NCI-H2196 treated with DMSO at 0.1 percent for 48 hours (cell line): Measurements from ENCODE around the gene HOXB2.

Experiments used
- DNase-seq: peaks from one replicate; lab custom pipeline; 2025; ENCODE audit not compliant: unreplicated experiment; lab: John Stamatoyannopoulos, UW

HOXB2 gene

GRCh38 chr17:48553190-48553547 lies 8.3 kb upstream of the HOXB2 start:
- no peak for DNase-seq

GRCh38 chr17:48552466-48553189 lies 7.7 kb upstream of the HOXB2 start:
- DNase-seq, result no peak

GRCh38 chr17:48551596-48552465 lies 6.9 kb upstream of the HOXB2 start:
- DNase-seq, result no peak

- DNase-seq, result no peak
These were observed 6.3 kb upstream of the HOXB2 start for GRCh38 chr17:48551214-48551555.

- DNase-seq, result no peak
These were observed 5.7 kb upstream of the HOXB2 start for GRCh38 chr17:48550502-48551213.

DNA sequence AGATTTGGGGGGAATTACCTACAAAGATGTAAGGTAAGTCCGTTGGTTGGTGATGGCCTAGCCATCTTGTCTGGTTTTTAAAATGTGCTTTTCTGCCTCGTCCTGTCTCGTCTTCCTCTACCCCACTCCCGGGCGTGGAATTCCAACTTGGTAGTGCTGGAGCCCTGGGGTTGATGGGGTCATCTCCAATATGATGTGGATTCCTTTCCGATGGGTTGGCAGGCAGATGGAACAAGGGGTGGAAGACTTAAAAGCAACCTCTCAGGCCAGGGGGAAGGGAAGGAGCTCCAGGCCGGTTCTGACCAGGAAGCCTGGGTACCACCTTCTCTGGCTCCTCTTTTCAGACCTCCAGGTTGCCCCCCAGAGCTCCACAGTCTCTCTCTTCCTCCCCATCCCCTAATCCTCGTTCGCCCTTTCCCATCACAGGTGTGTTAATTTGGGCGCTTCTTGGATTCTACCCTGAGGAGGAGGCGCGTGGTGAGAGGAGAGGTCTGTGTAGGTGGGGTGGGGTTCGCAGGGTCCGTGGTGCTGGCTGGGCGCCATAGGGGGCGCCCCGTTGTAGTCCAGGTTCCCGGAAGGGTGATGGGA lies 5.1 kb upstream of the HOXB2 start:
- no peak for DNase-seq

DNA sequence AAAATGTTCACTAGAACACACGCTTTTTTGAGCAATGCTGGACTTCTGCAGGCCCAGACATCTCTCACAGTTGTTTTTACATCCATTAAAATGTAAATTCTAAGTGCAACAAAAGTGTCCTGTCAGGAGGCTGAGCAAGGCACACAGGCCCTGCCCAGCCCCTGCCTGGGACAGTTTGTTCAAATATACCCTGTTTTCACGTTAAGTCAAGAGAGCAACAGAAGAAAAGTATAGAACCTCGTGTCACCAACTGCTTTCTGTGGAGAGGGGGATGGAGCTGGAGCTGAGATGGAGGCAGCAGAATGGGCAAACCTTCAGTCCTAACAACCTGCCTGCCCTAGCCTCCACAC lies 4.3 kb upstream of the HOXB2 start:
- no peak for DNase-seq

DNA sequence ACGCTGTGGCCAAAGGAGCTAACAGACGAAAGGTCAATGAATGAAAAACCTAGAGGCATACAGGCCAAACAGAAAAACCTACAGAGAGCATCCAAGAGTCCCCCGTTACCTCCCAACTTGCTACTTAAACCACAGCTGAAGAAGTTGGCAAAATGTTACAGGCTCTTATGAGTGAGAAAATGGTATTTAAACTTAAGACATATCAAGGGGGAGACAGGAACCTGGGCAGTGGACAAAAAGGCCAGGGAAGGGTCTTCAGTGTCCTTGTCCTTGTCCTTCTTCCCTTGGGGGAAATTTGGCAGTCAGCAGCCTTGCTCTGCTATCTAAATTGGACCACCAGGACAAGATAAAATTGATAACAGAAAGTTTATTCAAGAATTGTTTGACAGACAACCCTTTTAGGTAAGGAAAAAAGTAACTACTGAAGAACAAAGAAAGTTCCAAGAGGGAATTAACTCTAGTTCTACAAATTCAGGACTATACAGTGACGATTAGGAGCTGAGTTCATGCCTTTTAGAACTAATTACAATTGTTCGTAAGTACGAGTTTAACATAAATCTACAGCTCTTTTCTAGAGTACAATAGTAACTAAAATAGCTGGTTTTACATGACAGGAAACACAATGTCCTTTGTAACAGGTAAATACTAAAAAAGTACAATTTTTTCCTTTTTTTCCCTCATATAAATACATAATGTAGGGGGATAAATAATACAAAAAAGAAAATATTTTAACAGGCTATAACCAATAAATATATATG lies 3.8 kb upstream of the HOXB2 start:
- no peak for DNase-seq

DNA sequence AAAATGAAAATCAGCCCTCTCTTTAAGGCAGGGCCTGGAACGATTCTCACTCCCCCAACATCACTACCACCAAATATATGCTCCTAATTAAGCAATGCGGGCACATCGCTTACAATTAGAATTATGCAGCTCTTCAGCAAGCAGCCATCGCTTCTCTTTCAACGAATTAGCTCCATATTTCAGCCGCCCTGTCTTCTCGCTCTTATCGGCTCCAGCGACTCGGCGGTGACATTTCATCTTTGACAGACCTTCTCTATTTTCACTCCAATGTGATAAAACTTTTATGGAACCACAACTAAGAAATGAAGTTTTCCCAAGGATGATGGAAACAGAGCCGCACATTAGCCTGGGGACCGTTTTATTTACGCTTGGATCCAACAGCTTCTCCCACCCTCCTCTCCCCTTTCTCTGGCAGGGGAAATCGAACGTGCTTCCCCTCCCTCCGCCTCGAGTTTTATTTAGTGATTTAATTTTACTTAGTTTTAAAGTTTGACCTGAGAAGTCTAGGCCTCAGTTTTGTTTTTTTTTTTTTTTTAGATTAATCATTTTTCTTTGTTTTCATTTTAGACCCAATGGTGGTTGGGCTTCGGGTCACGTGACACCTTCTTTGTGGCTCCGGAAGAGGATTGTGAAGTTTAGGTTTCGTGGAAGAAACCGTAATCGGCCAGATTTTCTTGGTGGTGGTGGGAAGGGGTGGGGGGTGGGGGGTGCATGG lies 3.1 kb upstream of the HOXB2 start:
- DNase-seq, result no peak

DNA sequence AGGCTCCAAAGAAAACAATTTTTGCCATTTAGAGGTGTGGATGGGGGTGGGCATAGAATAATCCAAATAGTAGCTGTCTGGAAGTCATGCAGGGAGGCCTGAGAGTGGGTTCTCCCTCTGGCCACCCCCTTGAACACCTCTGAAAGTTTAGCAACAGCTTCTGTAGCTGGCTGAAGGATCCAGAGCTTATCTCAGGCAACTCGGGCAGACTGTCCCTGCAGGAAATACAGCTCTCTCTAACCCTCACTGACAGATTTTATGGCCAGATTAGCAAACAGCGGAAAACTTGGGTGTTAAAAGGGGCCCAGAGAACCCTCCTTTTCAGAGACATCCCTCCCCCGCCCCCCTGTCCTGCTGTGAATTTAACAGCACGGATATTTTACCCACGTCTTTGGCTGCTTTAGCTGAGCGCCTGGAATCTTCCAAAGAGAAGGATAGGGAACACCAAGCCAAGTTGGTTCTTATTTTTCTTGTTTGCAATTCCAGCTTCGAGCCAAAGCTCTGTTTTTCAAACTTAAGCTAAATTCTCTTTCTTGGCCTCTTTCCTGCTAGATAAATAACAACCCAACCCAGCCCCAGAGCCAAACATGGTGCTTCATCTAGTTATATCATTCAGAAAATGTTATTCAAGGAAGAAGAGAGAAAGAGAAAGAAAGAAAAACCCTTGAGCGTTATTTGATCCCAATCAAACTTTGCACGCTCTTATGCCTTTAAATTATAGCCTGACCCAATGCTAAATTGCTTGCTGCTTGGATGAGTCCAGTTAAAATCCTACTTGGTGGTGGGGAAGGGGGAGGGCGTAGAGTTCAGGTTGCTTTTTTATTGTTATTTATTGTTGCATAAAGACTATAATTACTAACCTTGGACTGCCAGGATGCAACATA lies 2.3 kb upstream of the HOXB2 start:
- peak; percentile 41 for DNase-seq

DNA sequence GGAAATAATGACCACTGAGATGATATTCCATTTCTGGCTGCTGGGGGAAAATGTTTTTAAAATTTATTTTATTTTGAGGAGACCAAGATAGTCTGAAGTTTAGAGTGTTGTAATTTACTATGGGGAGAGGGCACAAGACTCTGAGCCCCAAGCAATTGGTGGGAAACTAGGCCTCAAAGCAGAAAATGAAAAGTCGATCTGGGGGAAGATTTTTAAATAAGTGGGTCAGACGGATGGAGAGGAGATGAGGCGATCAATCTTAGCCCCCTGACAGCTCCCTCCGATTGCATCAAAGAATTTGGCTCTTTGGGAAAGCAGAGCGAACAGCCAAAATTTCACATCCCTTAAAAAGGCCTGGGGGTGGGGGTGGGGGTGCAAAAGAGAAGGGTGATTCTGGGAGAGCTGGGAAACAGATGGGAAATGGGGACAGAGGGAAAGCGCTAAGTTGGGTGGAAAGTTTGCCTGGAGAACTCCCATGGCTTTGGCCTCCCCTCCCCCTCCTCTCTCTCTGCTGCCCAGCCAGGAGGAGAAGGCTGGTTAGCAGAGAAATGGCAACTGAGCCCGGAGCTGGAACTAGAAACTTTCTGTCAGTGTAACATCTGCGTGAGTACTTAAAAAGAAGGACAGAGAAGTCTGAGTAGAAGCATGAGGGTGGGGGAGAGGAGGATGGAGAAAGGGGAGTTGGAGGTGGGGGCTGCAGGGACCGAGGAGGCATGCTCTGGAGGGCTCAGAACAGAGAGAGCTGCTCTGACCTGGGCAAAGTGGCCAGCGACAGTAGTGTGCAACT lies 1.4 kb upstream of the HOXB2 start:
- DNase-seq, result peak; percentile 10

- DNase-seq, result no peak
These were observed 630 bp upstream of the HOXB2 start for GRCh38 chr17:48545539-48545938.

- no peak for DNase-seq
These were observed 424 bp downstream of the HOXB2 start for GRCh38 chr17:48544349-48545021.

DNA sequence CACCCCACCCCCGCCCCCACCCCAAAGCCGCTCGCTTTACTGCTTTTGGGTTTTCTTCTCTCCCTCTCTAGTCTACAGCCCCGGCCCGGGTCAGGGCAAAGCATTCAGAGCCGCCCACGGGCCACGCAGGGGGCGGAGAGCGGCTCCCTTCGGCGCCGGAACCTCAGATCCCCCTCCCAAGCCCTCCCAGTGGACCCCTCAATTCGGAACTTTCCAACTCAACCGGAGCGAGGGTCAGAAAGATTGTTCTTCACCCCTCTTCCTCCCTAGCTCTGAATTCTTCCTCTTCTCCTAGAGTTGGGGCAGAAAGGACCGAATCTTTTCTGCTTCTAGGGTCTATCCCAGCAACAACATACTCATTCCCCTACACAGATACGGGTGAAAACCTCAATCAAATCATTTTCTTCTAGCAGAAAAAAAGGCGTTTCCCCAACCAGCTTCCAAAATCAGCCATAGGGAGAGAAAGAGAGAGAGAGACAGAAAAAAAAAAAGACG lies 1.0 kb downstream of the HOXB2 start:
- no peak for DNase-seq

GRCh38 chr17:48543107-48543853 lies 1.6 kb downstream of the HOXB2 start:
- peak; percentile 14 for DNase-seq

DNA sequence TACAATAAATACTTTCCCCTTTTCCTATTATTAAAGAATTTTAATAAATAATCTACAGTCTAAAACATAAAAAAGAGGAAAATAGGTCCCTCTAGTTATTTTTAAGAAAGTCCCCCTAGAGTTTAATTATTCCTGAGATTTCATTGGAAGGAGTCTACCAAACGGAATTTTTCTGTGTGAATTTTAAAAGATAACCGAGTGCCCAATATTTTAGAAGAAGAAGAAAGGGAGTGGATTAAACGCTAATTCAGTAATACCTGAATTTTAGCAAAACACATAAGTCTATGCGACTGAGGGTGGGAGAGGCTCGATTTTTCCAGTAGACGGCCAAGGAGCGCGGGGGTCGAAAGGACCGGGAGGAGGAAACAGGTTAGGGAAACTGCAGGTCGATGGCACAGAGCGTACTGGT lies 2.2 kb downstream of the HOXB2 start:
- DNase-seq, result no peak

- no peak for DNase-seq
These were observed 2.7 kb downstream of the HOXB2 start for GRCh38 chr17:48542114-48542656.
